RKO (cell line): Measurements from ENCODE around the gene SDSL.
A peak's percentile ranks its signal among the peaks of the same experiment; 100 is the strongest.

Source experiments
- DNase-seq: peaks from one replicate; pipeline ENCODE4 v3.0.0-alpha.2; 2016; ENCODE audit warnings: low spot score

Gene SDSL

GRCh38 chr12:113469224-113469948 is 47.2 kb downstream of the SDSL start:
- no peak for DNase-seq

GRCh38 chr12:113469949-113470743 is 48.0 kb downstream of the SDSL start:
- no peak for DNase-seq

- DNase-seq, result no peak
These were observed 48.9 kb downstream of the SDSL start for GRCh38 chr12:113470871-113471618.

DNA sequence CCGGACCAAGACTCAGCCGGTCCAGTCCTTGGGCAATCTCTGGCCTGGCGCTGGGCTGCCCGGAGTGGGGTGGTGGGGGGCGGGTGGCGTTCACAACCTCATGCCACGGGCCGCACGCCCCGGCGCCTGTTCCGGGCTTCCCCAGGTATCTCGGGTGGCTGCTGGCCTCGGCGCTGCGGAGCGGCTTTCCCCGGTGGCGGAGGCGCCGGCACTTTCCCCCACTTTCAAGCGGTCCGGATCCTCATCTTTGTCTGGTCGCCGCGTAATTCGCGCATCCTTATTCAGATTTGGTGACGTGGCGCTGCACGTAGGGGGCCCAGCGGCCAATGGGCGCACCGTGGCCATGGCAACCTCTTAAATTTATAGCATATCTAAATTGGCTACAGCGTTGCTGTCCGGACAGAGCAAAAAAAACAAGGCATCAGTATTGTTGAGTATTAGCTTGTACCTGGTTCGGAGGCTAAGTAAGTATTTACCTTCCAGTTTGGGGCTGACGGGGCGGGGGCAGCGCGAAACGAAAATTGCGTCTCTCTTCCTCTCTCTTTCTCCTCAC is 49.5 kb downstream of the SDSL start, which contains the start of gene LHX5:
Gene LHX5 (minus strand): TSS at position 253 of the 553 bp plus-strand sequence. CDS start 373 bp downstream, outside the sequence.
- DNase-seq, result no peak

GRCh38 chr12:113472191-113473121 is 50.3 kb downstream of the SDSL start:
- no peak for DNase-seq

DNA sequence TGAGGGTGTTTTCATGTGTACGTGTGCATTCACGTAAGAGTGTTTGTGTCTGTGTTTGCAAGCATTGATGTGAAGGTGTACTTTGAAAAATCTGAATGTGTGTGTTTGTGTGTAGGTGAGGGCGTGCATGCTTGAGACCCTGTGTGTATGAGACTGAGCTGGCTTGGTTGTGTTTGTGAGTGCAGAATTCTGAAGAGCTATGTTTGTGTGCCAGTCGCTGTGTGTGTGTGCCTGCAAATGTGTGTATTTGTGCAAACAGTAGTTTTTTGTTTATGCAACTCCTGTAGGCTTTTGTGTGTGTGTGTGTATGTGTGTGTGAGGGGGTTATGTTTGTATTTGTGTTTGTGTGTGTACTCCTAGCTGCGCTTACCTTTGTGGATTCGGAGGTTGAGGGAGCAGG is 51.2 kb downstream of the SDSL start:
- DNase-seq, result no peak

GRCh38 chr12:113473942-113474341 is 51.8 kb downstream of the SDSL start:
- DNase-seq, result peak; percentile 14

DNA sequence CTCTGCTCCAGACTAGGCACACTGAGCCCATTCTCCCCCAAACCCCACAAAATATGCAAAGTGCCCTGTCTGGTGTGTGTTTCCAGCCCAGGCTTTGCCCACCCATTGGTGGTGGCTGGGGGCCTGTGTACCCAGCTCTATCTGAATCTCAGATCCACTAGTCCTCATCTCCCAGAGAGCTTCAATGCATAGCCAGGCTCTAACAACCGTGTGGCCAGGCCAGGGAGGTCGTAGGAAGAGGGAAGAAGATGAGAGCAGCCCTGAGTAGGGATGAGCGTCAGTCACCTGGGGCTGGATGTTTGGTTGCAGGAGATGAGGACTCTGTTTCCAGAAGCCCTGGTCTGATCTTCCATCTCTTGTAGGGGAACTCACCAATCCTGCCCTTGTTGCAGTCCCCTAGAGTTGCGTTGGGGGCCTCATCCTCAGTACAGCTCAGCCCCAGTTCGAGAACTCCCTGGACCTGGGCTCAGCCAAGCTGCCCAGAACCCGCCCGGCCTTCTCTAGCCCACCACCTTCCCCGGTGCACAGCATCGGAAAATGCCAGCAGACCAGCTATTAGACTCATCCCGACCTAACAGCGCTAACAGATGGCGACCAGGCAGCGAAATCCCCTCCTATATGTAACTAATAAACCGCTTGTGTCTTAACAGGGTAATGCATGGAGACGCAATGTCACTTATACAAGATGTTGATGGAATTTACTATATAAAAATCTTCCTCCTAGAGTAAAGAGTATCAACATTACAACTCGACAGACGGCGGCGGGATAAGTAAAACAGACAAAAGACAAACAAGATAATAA is 52.7 kb downstream of the SDSL start:
- no peak for DNase-seq

DNA sequence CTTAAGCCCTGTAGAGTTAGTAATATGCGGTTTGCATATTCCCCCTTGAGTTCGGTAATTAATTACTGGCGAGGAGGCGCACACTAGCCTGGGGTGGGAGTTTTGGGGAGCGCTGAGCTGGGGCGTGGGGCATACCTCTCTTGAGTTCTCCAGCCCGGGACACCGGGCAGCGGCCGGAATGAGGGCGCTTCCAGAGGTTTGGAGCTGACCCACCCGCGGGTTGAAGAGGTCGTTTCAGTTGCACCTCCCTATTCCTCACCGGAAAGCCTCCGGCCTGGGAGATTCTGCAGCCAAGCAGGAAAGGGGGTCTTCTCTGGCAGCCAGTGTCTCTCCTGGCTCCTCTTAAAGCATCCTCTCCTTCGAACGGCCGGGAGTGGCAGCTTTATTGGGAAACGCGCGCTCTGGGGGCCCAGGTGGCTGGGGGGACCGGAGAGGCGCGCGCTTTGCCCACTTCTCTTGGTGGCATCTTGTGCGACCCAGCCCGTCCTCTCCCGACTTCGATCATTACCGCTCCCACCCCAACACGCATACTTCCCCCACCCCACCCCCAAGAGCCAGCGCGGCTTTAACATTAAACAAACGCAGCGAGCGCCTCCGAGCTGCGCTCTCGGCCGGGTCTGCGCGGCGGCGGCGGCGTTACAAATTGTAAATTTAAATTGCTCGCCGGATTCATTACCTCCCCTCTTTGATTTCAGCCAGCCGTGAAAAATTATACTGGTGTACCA is 53.4 kb downstream of the SDSL start:
- DNase-seq, result no peak

GRCh38 chr12:113476176-113476986 is 54.2 kb downstream of the SDSL start:
- no peak for DNase-seq

GRCh38 chr12:113477171-113477841 is 55.1 kb downstream of the SDSL start:
- no peak for DNase-seq

DNA sequence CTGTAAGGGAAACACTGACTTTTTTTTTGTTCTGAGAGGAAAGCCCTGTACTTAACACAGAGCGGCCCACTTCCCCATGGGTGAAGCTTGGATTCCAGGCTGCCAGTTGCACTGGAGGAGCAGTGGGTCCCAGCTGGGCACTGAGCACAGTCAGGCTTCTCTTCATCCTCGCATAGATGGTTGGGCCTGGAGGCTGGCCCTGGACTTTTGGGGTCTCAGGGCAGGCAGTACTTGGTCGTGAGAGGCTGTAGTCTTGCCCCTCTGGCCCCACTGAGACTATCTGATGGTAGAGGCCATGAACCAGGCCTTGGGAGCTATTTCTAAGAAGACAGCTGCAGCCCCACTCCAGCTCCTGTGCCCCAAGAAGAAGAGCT is 55.6 kb downstream of the SDSL start:
- no peak for DNase-seq

GRCh38 chr12:113478351-113479011 is 56.3 kb downstream of the SDSL start:
- no peak for DNase-seq

DNA sequence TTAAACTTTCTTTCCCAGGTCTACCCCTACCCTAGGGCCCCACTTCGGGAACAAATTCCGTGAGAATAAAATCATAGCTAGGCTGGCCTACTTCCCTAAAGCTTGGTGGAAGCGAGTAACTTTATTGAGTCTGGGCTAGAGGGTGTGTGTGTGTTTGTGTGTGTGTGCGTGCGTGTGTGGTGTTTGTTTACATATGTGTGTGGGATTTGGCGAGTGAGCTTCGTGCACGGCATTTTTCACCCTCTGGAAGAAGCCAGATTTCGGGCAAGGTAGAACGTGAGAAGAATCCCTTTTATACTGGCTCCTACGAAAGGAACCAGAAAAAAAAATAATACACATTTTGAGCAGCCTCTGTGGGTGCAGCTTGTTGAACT is 57.0 kb downstream of the SDSL start:
- DNase-seq, result no peak

DNA sequence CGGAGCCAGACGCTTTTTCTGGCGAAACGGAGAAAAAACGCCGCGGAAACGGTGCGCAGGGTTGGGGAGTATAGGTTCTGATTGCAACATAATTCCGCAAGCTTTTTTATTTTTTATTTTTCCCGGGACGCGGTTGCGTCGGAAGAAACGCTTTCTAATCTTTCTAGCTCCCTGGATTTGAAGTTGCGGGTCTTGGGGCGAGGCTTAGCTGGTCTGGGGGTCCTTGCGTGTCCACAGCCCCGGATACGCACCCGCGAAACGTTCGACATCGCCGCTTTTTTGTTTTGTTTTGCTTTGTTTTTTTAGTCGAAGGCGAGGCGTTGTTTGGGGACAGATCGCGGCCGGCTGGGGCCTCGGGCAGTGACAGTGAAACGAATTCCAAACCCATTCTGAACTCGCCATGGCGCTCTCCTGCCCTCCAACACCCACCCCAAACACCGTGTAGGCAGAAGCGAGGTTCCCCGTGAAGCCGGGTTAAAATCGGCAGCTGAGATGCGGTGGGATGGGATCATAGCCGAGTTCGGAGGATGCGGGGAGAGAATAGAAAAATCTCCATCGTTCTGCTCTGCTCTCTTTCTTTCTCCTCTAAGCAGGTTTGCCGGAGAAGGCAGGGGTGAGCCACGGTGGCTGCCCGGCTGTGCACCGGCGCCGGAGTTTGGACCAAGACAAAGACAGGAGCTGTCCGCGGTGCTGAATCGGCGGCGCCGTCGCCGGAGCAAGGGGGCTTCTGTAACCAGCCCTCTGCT is 57.6 kb downstream of the SDSL start:
- no peak for DNase-seq

- DNase-seq, result no peak
These were observed 58.3 kb downstream of the SDSL start for GRCh38 chr12:113480336-113480971.

GRCh38 chr12:113482334-113482733 is 60.2 kb downstream of the SDSL start:
- no peak for DNase-seq
